Gastrocnemius medialis (tissue), 4 donors: Measurements from ENCODE around the gene GP5. TPM values are rescaled to one million over a fixed set of nuclear protein-coding genes. Genes with fewer than 3 reads are reported as not detected.

Experiments
- ATAC-seq, 2 donors: fragments of 150-250 bp; one replicate each; pipeline ENCODE4 v1.9.1; 2016
- DNase-seq, 2 donors: peaks; one replicate each; pipeline ENCODE4 v3.0.0-alpha.2; 2019
- H3K27ac ChIP-seq, 4 donors: fragments of 200-600 bp; sonication (generic); 1 replicate in 1 of 4; 2 replicates in 3 of 4; pipeline ENCODE4 v1.5.1; 2016 to 2018; ENCODE audit warnings: mild to moderate bottlenecking in 2 of 4, moderate library complexity in 1 of 4
- H3K27me3 ChIP-seq, 3 donors: fragments of 200-600 bp; sonication (generic) in 2 of 3; 1 replicate in 1 of 3; 2 replicates in 2 of 3; pipeline versions ENCODE4 v1.5.1 to v1.6.0; 2016 to 2019; ENCODE audit warnings: mild to moderate bottlenecking in 1 of 3, moderate library complexity in 1 of 3
- H3K36me3 ChIP-seq, 2 donors: fragments of 200-600 bp; sonication (generic) in 1 of 2; one replicate each; pipeline ENCODE4 v1.5.1; 2017 to 2018
- H3K4me1 ChIP-seq, 2 donors: fragments of 200-600 bp; sonication (generic) in 1 of 2; one replicate each; pipeline ENCODE4 v1.5.1; 2016 to 2017; ENCODE audit warnings: mild to moderate bottlenecking in 2 of 2
- H3K4me3 ChIP-seq, 4 donors: fragments of 200-600 bp; sonication (generic) in 3 of 4; 1 replicate in 1 of 4; 2 replicates in 3 of 4; pipeline ENCODE4 v1.5.1; 2016 to 2019; ENCODE audit warnings: mild to moderate bottlenecking in 2 of 4
- H3K9me3 ChIP-seq, 3 donors: fragments of 200-600 bp; sonication (generic) in 2 of 3; 1 replicate in 1 of 3; 2 replicates in 2 of 3; pipeline ENCODE4 v1.5.1; 2016 to 2019
- CTCF ChIP-seq, 5 experiments: fragments of 450-650 bp in 3 of 5; fragments of 200-600 bp in 2 of 5; sonication (generic) in 2 of 5; IDR thresholded peaks in 4 of 5; conservative IDR thresholded peaks in 1 of 5; 1 replicate in 4 of 5; 2 replicates in 1 of 5; pipeline ENCODE4 v1.5.1; 2016 to 2019; ENCODE audit warnings: antibody characterized with exemption in 5 of 5, mild to moderate bottlenecking in 3 of 5, moderate library complexity in 3 of 5
- POLR2A ChIP-seq, 2 donors: fragments of 450-650 bp; IDR thresholded peaks; one replicate each; pipeline ENCODE4 v1.6.1; 2017; ENCODE audit warnings: antibody characterized with exemption in 2 of 2, mild to moderate bottlenecking in 2 of 2, moderate library complexity in 2 of 2
- in situ Hi-C, 4 donors: fragments of 200-750 bp; cut with MboI; loops; one replicate each; pipeline versions ENCODE4 v1.15.0 to v1.8.0; 2017; ENCODE audit warnings: low sequenced_read_pairs in 4 of 4
- intact Hi-C: fragments of 100-400 bp; cut with DNase I; formaldehyde crosslinking; loops from one replicate; pipeline ENCODE4 v1.15.1; 2023; ENCODE audit warnings: low total_unique reads
- total RNA-seq, 4 donors: library from RNA; depleted of rRNA; stranded (reverse); fragments of >200 nt; gene quantifications; one replicate each; pipeline versions ENCODE4 v1.1.0 to v1.2.3, GENCODE V29; 2016

GP5 gene
- total RNA-seq, 4 donors from 2014 or later = 0.10 TPM; not detected in 3

- in situ Hi-C loops = no loop called here
- TF ChIP-seq CTCF (IDR thresholded peaks at IDR 0.05 in 4 of 5, conservative IDR thresholded peaks at IDR 0.05 in 1 of 5) (no peak), POLR2A (IDR thresholded peaks at IDR 0.05) (no peak)
- DNase-seq = no peak
- no peaks in the 10 kb centered on the region for H3K9me3 ChIP-seq
- H3K4me3 ChIP-seq = no peak overlapping the region
- no peak overlapping the region for H3K27ac ChIP-seq
- peaks cover 0 to 9% of the 10 kb centered on the region in 2 donors for H3K36me3 ChIP-seq
- H3K4me1 ChIP-seq = peaks cover 4 to 5% of the 10 kb centered on the region in 2 donors
- no peak for ATAC-seq
- intact Hi-C loops = no loop called here
- H3K27me3 ChIP-seq = peaks cover 14 to 22% (median 19%) of the 10 kb centered on the region in 3 donors
These were observed 2.8 kb upstream of the GP5 start for GRCh38 chr3:194401868-194402329.

GRCh38 chr3:194401346-194401745 is 2.3 kb upstream of the GP5 start:
- Histone ChIP-seq H3K4me3 (no peak overlapping the region), H3K27me3 (peaks cover 18 to 27% (median 21%) of the 10 kb centered on the region in 3 donors), H3K4me1 (peaks cover 4 to 5% of the 10 kb centered on the region in 2 donors), H3K36me3 (peaks cover 0 to 9% of the 10 kb centered on the region in 2 donors), H3K9me3 (no peaks in the 10 kb centered on the region), H3K27ac (no peak overlapping the region)
- DNase-seq (no peak), ATAC-seq (no peak)
- intact Hi-C loops = no loop called here
- TF ChIP-seq CTCF (IDR thresholded peaks at IDR 0.05 in 4 of 5, conservative IDR thresholded peaks at IDR 0.05 in 1 of 5) (no peak), POLR2A (IDR thresholded peaks at IDR 0.05) (no peak)
- in situ Hi-C loops = no loop called here

DNA sequence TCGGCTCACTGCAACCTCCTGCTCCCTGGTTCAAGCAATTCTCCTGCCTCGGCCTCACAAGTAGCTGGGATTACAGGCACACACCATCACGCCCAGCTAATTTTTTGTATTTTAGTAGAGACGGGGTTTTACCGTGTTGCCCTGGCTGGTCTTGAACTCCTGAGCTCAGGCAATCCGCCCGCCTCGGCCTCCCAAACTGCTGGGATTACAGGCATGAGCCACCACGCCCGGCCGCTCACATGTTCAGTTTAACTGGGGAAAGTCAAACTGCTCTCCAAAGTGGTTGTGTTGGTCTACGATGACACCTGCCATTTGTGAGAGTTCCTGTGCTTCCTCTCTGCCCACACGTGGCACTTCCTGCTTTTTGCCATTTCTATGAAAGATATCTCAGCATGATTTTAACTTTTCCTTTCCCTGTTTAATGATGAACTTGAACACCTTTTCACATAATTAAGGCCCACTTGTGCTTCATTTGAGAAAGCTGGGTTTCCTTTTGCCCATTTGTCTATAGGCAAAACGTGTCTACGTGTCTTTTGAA is 877 bp upstream of the GP5 start:
- H3K4me3 ChIP-seq = no peak overlapping the region
- H3K27ac ChIP-seq = no peak overlapping the region
- H3K36me3 ChIP-seq = no peaks in the 10 kb centered on the region
- H3K27me3 ChIP-seq = peaks cover 18 to 28% (median 28%) of the 10 kb centered on the region in 3 donors
- in situ Hi-C loops = no loop called here
- ATAC-seq (no peak), DNase-seq (no peak)
- no peaks in the 10 kb centered on the region for H3K9me3 ChIP-seq
- H3K4me1 ChIP-seq = peaks cover 4 to 5% of the 10 kb centered on the region in 2 donors
- TF ChIP-seq POLR2A (IDR thresholded peaks at IDR 0.05) (no peak), CTCF (IDR thresholded peaks at IDR 0.05 in 4 of 5, conservative IDR thresholded peaks at IDR 0.05 in 1 of 5) (no peak)
- intact Hi-C loops = no loop called here

GRCh38 chr3:194397757-194398312 is 1.2 kb downstream of the GP5 start:
- Histone ChIP-seq H3K4me1 (peaks cover 4 to 5% of the 10 kb centered on the region in 2 donors), H3K27ac (no peak overlapping the region), H3K36me3 (no peaks in the 10 kb centered on the region), H3K27me3 (peaks cover 28 to 29% (median 28%) of the 10 kb centered on the region in 3 donors), H3K9me3 (no peaks in the 10 kb centered on the region), H3K4me3 (peak overlapping the region in 3 of 4 donors; percentile 12 to 21 (median 16))
- DNase-seq (no peak), ATAC-seq (no peak)
- in situ Hi-C loops = no loop called here
- intact Hi-C loops = no loop called here
- TF ChIP-seq POLR2A (IDR thresholded peaks at IDR 0.05) = no peak
- TF ChIP-seq CTCF (IDR thresholded peaks at IDR 0.05 in 4 of 5, conservative IDR thresholded peaks at IDR 0.05 in 1 of 5) = no peak
